ENCODE results near the gene MOSMO. TPM values are rescaled to one million over a fixed set of nuclear protein-coding genes. Genes with fewer than 3 reads are reported as not detected.
"Not testable (repeated sequence)": the region's sequence is repeated elsewhere in the genome, so short reads cannot be mapped to it uniquely, and the experiment has no call there.

The MOSMO gene
- total RNA-seq, 1 donor from 2014 or later: 13.6 TPM

DNA sequence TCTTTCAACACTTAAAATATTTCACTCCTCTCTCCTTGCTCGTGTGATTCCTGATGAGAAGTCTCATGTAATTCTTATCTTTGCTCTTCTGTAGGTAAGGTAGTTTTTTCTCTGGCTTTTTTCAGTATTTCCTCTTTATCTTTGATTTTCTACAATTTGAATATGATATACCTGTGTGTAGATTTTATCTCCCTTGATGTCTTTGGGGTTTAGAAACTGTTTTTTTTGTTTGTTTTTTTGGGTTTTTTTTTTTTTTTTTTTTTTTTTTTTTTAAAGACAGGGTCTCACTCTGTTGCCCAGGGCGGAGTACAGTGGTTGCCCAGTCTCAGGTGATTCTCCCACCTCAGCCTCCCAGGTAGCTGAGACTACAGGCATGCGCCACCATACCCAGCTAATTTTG is 26.6 kb downstream of the MOSMO start:
- H3K36me3 Mint-ChIP-seq (ENCODE audit: low read depth): peaks cover 40% of the 10 kb centered on the region
- H3K4me1 Mint-ChIP-seq: peaks cover 20% of the 10 kb centered on the region
- intact Hi-C loops (cut with micrococcal nuclease): no loop called here
- peaks cover 3% of the 10 kb centered on the region for H3K9me3 Mint-ChIP-seq
- no peak overlapping the region for H3K4me3 Mint-ChIP-seq
- no peak for DNase-seq
- no peak overlapping the region for H3K27ac Mint-ChIP-seq
- H3K27me3 Mint-ChIP-seq: no peaks in the 10 kb centered on the region

DNA sequence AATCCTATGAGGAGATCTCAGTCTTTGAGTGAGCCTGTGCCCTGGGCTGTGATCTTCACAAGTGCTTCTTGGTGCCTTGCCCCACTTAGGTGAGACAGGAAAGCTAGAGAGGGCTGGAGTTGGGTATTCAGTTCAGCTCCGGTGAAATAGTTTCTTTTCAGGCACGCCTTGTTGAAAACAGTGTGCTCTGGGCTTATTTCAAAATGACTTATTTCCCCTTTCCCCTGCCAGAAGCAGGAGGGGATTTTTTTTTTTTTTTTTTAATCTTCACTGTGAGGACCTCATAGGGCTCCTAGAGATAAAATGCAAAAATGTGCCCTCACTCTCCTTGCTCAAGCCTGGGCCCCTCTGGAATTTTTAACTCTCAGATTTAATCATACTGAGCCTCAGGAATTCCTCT is 27.2 kb downstream of the MOSMO start:
- peaks cover 20% of the 10 kb centered on the region for H3K4me1 Mint-ChIP-seq
- peak overlapping the region; percentile 18 for H3K27ac Mint-ChIP-seq
- intact Hi-C loops (cut with micrococcal nuclease): no loop called here
- peaks cover 3% of the 10 kb centered on the region for H3K9me3 Mint-ChIP-seq
- H3K36me3 Mint-ChIP-seq (ENCODE audit: low read depth): peaks cover 35% of the 10 kb centered on the region
- peak; percentile 61 for DNase-seq
- no peak overlapping the region for H3K4me3 Mint-ChIP-seq
- H3K27me3 Mint-ChIP-seq: no peaks in the 10 kb centered on the region

DNA sequence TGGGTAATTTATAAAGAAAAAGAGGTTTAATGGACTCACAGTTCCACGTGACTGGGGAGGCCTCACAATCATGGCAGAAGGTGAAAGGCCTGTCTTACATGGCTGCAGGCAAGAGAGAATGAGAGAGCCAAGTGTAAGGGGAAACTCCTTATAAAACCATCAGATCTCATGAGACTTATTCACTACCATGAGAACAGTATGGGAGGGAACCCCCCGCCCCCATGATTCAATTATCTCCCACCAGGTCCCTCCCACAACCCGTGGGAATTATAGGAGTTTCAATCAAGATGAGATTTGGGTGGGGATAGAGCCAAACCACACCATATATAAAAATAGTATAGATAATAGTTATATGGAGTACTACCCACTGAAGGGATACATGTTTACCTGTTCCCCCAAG is 36.0 kb downstream of the MOSMO start:
- H3K27me3 Mint-ChIP-seq; DNase-seq; H3K9me3 Mint-ChIP-seq; H3K4me3 Mint-ChIP-seq; H3K27ac Mint-ChIP-seq; H3K4me1 Mint-ChIP-seq; H3K36me3 Mint-ChIP-seq (ENCODE audit: low read depth); intact Hi-C loops (cut with micrococcal nuclease): not testable (repeated sequence)

DNA sequence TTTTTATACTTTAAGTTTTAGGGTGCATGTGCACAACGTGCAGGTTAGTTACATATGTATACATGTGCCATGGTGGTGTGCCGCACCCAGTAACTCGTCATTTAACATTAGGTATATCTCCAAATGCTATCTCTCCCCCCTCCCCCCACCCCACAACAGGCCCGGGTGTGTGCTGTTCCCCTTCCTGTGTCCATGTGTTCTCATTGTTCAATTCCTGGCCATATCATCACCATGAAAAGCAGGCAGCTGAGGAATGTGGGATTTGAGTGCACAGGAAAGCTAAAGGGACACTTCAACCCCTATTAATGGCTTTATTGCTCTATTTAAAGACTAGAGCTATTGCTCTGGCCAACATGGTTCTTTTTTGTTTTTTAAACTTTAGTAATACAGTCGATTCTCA is 38.0 kb downstream of the MOSMO start:
- H3K9me3 Mint-ChIP-seq; H3K27me3 Mint-ChIP-seq; H3K36me3 Mint-ChIP-seq (ENCODE audit: low read depth); H3K4me3 Mint-ChIP-seq; DNase-seq; H3K27ac Mint-ChIP-seq; H3K4me1 Mint-ChIP-seq; intact Hi-C loops (cut with micrococcal nuclease): not testable (repeated sequence)

DNA sequence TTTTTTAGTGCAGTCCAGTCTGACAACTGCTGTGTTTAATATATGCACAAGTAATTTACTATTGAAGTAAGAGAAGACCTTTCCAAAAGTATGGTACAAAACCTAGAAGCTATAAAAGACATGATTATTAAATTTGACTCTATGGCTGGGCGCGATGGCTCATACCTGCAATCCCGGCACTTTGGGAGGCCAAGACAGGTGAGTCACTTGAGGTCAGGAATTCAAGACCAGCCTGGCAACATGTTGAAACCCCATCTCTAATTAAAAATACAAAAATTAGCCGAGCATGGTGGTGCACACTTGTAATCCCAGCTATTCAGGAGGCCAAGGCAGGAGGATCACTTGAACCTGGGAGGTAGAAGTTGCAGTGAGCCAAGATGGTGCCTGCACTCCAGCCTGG is 43.1 kb downstream of the MOSMO start:
- no peak overlapping the region for H3K27ac Mint-ChIP-seq
- intact Hi-C loops (cut with micrococcal nuclease): loop anchor here (5.0 kb wide), 1 partner anchor 44 kb away; the partner anchor contains the start of gene MOSMO
- DNase-seq: no peak
- no peaks in the 10 kb centered on the region for H3K27me3 Mint-ChIP-seq
- no peaks in the 10 kb centered on the region for H3K36me3 Mint-ChIP-seq (ENCODE audit: low read depth)
- H3K9me3 Mint-ChIP-seq: no peaks in the 10 kb centered on the region
- peaks cover 18% of the 10 kb centered on the region for H3K4me1 Mint-ChIP-seq
- H3K4me3 Mint-ChIP-seq: no peak overlapping the region

DNA sequence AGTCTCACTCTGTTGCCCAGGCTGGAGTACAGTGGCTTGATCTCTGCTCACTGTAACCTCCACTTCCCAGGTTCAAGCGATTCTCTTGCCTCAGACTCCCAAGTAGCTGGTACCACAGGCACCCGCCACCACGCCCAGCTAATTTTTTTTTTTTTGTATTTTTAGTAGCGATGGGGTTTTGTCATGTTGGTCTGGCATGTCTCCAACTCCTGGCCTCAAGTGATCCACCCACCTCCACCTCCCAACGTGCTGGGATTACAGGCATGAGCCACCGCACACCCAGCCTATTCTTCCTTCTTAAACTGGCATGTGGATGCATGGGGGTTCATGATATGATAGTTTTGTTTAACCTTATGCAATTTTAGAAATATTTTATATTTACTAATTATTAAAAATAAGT is 45.1 kb downstream of the MOSMO start:
- Mint-ChIP-seq H3K27ac (no peak overlapping the region), H3K4me1 (peaks cover 19% of the 10 kb centered on the region)
- intact Hi-C loops (cut with micrococcal nuclease): loop anchor here (5.0 kb wide), 1 partner anchor 46 kb away; the partner anchor contains the start of gene MOSMO

DNA sequence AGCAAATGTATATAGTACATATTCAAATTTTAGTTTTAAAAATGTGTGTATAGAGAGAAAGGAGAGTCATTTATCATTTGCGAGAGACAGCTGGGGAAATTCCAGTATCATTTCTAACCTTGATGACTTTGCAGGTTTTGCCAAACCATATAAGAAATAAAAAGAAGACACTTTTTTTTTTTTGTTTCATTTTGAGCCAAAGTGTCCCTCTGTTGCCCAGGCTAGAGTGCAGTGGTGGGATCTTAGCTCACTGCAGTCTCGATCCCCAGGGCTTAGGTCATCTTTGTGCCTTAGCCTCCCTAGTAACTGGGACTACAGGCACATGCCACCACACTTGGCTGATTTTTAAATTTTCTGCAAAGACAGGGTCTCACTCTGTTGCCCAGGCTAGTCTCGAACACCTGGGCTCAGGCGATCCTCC is 46.0 kb downstream of the MOSMO start:
- Mint-ChIP-seq H3K4me1 (peaks cover 23% of the 10 kb centered on the region), H3K27me3 (no peaks in the 10 kb centered on the region), H3K36me3 (ENCODE audit: low read depth) (peaks cover 15% of the 10 kb centered on the region), H3K4me3 (no peak overlapping the region), H3K9me3 (peaks cover 4% of the 10 kb centered on the region), H3K27ac (peak overlapping the region; percentile 44)
- DNase-seq: no peak
- intact Hi-C loops (cut with micrococcal nuclease): loop anchor here (5.0 kb wide), 1 partner anchor 47 kb away; the partner anchor contains the start of gene MOSMO

More for the DNA sequence above, 45.1 kb downstream of the MOSMO start:
- H3K27me3 Mint-ChIP-seq: no peaks in the 10 kb centered on the region
- H3K9me3 Mint-ChIP-seq: no peaks in the 10 kb centered on the region
- DNase-seq: no peak
- peaks cover 11% of the 10 kb centered on the region for H3K36me3 Mint-ChIP-seq (ENCODE audit: low read depth)
- no peak overlapping the region for H3K4me3 Mint-ChIP-seq

DNA sequence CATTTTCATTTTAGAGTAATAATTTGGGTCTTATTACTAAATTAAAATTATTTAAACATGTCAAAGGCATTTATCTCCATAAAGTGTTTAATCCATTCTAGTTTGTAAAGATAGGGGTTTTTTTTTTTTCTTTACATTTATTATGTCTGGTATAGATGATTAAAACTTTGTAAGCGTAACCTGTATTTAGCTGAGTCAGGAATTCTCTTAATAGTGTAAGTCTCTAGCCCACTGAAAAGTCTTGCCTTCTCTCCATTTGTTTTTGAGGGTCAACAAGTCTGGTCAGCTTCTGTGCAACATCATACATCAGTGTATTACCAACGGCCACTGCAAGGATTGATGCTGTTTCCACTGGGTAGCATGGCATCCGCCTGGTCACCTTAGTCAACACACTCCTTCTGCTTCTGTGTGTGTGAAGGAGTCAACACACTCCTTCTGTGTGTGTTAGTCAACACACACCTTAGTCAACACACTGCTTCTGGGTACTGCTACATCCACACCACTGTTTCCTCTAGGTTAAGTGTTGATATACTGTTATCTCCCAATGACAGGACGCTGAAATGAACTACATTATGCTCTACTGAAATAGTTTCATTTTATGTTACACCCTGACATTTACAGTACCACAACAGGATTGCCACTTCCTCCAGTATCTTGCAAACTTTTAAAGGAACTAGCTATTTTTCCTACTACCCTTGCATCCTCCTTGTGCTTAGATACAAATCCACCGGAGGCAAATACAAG is 47.1 kb downstream of the MOSMO start:
- intact Hi-C loops (cut with micrococcal nuclease): loop anchor here (5.0 kb wide), 1 partner anchor 48 kb away; the partner anchor contains the start of gene MOSMO
- Mint-ChIP-seq H3K4me1 (peaks cover 27% of the 10 kb centered on the region), H3K4me3 (peak overlapping the region; percentile 43), H3K9me3 (peaks cover 4% of the 10 kb centered on the region), H3K27me3 (no peaks in the 10 kb centered on the region), H3K27ac (peak overlapping the region; percentile 85), H3K36me3 (ENCODE audit: low read depth) (peaks cover 18% of the 10 kb centered on the region)
- peak; percentile 66 for DNase-seq

DNA sequence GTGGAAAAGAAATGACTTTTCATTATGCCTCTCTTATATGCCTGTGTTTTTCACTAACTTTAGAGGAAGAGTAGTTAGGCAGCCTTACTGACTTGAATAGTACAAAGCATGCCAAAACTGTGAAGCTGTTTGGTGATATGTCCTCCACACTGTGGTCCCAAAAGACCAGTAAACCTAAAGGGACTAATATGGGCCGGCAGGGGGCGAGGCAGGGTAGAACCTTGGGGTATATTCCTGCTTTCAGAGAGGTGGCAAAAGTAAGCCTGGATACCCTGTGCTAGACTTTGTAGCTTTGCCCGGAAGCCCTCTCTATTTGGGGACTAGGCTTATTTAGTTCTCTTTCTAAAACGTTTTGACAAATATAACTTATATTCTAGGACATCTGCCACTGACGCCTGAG is 48.0 kb downstream of the MOSMO start:
- DNase-seq: no peak
- H3K27ac Mint-ChIP-seq: peak overlapping the region; percentile 85
- intact Hi-C loops (cut with micrococcal nuclease): no loop called here
- H3K4me1 Mint-ChIP-seq: peaks cover 27% of the 10 kb centered on the region
- peaks cover 4% of the 10 kb centered on the region for H3K9me3 Mint-ChIP-seq
- no peaks in the 10 kb centered on the region for H3K27me3 Mint-ChIP-seq
- peaks cover 18% of the 10 kb centered on the region for H3K36me3 Mint-ChIP-seq (ENCODE audit: low read depth)
- no peak overlapping the region for H3K4me3 Mint-ChIP-seq

DNA sequence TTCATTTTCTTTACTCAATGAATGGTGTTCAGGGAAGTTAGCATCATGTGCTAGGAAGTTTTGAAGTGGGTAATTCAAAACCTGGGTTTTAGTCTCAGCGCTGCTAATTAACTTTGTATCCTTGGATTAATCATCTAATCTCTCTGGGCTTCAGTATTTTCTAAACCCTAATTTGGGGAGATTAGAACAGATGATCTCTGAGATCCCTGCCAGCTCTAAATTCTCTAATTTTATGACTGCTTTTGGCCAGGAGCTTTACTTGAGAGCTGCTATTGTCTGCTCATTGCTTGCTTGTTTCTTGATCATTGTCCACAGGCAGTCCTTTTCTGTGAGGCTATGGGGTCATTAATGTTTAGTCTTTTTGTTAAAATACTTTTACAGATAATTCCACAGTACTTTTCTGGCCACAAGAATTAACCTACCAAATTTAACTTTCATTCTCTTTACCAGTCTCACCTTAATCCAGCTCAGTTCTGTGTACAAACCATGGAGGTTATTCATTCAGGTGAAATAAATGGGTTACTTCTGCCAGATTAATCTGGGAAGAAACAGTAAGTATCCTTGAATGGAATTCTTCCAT is 56.1 kb downstream of the MOSMO start:
- Mint-ChIP-seq H3K4me3 (no peak overlapping the region), H3K9me3 (no peaks in the 10 kb centered on the region), H3K27me3 (no peaks in the 10 kb centered on the region), H3K4me1 (peaks cover 6% of the 10 kb centered on the region), H3K36me3 (ENCODE audit: low read depth) (peaks cover 20% of the 10 kb centered on the region), H3K27ac (no peak overlapping the region)
- DNase-seq: no peak
- intact Hi-C loops (cut with micrococcal nuclease): no loop called here

DNA sequence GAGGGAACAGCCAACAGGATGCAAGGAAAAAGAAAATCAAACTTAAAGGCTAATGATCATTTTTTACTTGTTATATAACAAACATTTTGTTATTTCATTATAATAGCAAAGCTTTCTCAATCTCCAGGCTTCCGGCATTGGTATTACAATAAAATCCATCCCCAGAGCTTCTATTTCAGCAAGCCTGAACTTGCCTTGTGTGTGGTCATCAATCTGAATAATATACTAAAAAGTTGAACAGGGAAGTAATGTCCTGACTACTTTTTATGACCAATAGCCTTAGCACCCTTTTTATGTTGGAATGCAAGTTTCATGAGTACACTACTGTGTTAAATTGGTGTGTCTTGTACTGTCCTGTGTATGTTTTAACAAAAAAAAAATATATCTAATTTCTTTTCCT is 57.3 kb downstream of the MOSMO start:
- H3K4me1 Mint-ChIP-seq: peaks cover 2% of the 10 kb centered on the region
- no peak overlapping the region for H3K4me3 Mint-ChIP-seq
- intact Hi-C loops (cut with micrococcal nuclease): no loop called here
- no peaks in the 10 kb centered on the region for H3K9me3 Mint-ChIP-seq
- no peak overlapping the region for H3K27ac Mint-ChIP-seq
- no peak for DNase-seq
- peaks cover 16% of the 10 kb centered on the region for H3K36me3 Mint-ChIP-seq (ENCODE audit: low read depth)
- no peaks in the 10 kb centered on the region for H3K27me3 Mint-ChIP-seq

DNA sequence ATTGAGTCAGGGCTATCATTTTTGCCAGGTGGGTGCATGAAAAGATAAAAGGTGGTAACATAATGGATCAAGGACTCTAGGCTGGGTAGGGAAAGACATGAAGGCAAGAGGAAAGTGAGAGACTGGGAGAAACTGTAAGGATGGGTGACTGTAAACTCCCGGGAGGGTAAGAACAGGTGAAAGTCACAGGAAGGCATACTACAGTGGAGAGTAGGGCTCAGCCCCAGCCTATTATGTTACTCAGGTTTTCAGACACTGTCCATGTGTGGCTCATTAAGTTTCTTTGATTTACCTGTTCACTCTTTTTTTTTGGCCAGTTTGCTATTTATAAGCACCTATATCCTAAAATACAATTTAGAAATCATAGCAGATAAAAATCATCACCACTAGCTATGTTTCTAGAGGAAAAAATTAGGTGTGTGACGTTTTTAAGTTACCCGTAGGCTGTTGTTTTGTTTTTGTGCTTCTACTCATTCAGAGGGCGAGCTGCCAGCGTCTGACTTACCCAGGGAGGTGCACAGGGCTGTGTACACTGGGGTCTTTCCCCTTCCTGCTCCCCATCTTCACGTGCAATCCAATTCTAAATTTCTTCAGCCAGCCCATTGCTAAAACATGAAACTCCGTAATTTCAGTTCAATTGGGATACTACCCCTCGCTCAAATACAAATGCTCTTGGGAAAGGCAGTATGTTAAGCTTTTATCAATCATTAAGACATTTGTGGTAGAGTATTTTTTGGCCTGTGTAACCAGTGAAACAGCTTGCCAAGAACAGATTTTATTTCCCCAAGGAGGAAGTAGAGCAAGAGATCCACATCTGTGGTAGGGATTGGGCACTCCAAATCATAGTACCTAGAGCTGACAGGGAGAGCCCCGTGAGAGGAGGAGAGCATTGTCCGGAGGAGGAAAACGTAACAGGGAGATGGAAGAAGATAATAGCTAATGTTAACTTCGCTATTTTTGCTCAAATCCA is 62.7 kb downstream of the MOSMO start:
- H3K4me3 Mint-ChIP-seq: no peak overlapping the region
- peaks cover 13% of the 10 kb centered on the region for H3K36me3 Mint-ChIP-seq (ENCODE audit: low read depth)
- H3K27ac Mint-ChIP-seq: no peak overlapping the region
- intact Hi-C loops (cut with micrococcal nuclease): no loop called here
- no peak for DNase-seq
- no peaks in the 10 kb centered on the region for H3K27me3 Mint-ChIP-seq
- no peaks in the 10 kb centered on the region for H3K4me1 Mint-ChIP-seq
- H3K9me3 Mint-ChIP-seq: no peaks in the 10 kb centered on the region

DNA sequence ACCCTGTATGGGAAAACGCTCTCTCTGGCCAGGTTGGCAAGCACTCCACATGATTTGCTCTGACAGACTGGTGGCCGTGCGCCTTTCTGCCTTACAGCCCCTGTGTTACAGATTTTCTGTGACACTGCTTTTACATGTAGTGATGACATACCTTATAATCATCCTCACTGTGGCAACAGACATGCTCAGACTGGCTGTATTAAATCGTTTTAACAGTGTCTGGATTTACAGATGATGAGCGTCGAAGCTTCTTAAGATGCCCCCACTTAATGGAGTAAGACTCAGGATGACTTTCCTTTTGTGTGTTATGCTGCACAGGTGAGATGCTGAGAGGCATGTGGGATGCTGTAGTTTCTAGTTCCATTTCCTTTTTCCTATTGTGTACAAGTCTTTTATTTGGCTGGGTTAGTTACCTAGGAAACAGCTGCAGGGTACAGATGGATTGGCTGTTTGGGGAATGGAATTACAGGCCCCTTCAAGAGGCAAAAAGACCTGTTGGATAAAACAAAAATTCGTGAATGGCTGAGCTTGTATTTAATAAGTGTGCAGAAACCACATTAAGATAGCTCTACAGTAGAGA is 63.5 kb downstream of the MOSMO start:
- intact Hi-C loops (cut with micrococcal nuclease): no loop called here
- H3K4me3 Mint-ChIP-seq: no peak overlapping the region
- no peaks in the 10 kb centered on the region for H3K4me1 Mint-ChIP-seq
- DNase-seq: no peak
- H3K27ac Mint-ChIP-seq: no peak overlapping the region
- H3K9me3 Mint-ChIP-seq: no peaks in the 10 kb centered on the region
- no peaks in the 10 kb centered on the region for H3K27me3 Mint-ChIP-seq
- peaks cover 9% of the 10 kb centered on the region for H3K36me3 Mint-ChIP-seq (ENCODE audit: low read depth)

All from activated CD4-positive, alpha-beta T cell treated with anti-CD3 and anti-CD28 coated beads, Interleukin-2, amount 10 ng/mL, durations not matched to agents 24 days and 14 days (primary cell).